Liver (tissue), 9 donors: ENCODE results near the gene CRYBG1. TPM values are rescaled to one million over a fixed set of nuclear protein-coding genes. Genes with fewer than 3 reads are reported as not detected.

ENCODE experiments used
- DNase-seq: peaks from one replicate; pipeline ENCODE4 v3.0.0-alpha.2; 2017; ENCODE audit warnings: low spot score
- H3K27ac ChIP-seq, 2 donors: one replicate each; pipeline ENCODE4 v1.7.0; 2013; ENCODE audit warnings: inconsistent platforms in 2 of 2, low read length in 2 of 2, control low read depth in 1 of 2, low read depth in 1 of 2, mild to moderate bottlenecking in 1 of 2
- H3K27me3 ChIP-seq, 4 donors: one replicate each; pipeline versions ENCODE4 v1.6.1 to v1.7.0; 2013; ENCODE audit warnings: low read length in 3 of 4, inconsistent platforms in 1 of 4, mild to moderate bottlenecking in 1 of 4, moderate library complexity in 1 of 4; ENCODE audit not compliant: control insufficient read depth in 4 of 4, insufficient read depth in 4 of 4
- H3K36me3 ChIP-seq, 4 donors: one replicate each; pipeline versions ENCODE4 v1.6.1 to v1.7.0; 2013; ENCODE audit warnings: low read length in 3 of 4, mild to moderate bottlenecking in 3 of 4, low read depth in 1 of 4, moderate library complexity in 1 of 4; ENCODE audit not compliant: control insufficient read depth in 4 of 4, insufficient read depth in 3 of 4
- H3K4me1 ChIP-seq, 4 donors: one replicate each; pipeline versions ENCODE4 v1.6.1 to v1.7.0; 2013; ENCODE audit warnings: low read length in 3 of 4, mild to moderate bottlenecking in 3 of 4, moderate library complexity in 1 of 4; ENCODE audit not compliant: control insufficient read depth in 4 of 4, insufficient read depth in 4 of 4
- H3K4me3 ChIP-seq, 3 donors: one replicate each; pipeline versions ENCODE4 v1.6.1 to v1.7.0; 2013; ENCODE audit warnings: low read length in 3 of 3, control low read depth in 1 of 3, low read depth in 1 of 3, mild to moderate bottlenecking in 1 of 3
- H3K9ac ChIP-seq, 2 donors: one replicate each; pipeline ENCODE4 v1.7.0; 2013; ENCODE audit warnings: low read length in 2 of 2, mild to moderate bottlenecking in 2 of 2, moderate library complexity in 2 of 2, control low read depth in 1 of 2, low read depth in 1 of 2
- H3K9me3 ChIP-seq, 4 donors: one replicate each; pipeline versions ENCODE4 v1.6.1 to v1.7.0; 2013; ENCODE audit warnings: low read length in 3 of 4; ENCODE audit not compliant: control insufficient read depth in 4 of 4
- ATF3 ChIP-seq: IDR thresholded peaks from 2 replicates; pipeline ENCODE4 v1.6.1; 2016; ENCODE audit warnings: antibody characterized with exemption
- EGR1 ChIP-seq, 2 donors: IDR thresholded peaks; 2 replicates each; pipeline ENCODE4 v1.6.1; 2016 to 2018; ENCODE audit warnings: antibody characterized with exemption in 2 of 2, low read depth in 2 of 2
- FOXA1 ChIP-seq: IDR thresholded peaks from 2 replicates; pipeline ENCODE4 v1.6.1; 2016; ENCODE audit warnings: antibody characterized with exemption
- FOXA2 ChIP-seq: IDR thresholded peaks from 2 replicates; pipeline ENCODE4 v1.6.1; 2016; ENCODE audit warnings: antibody characterized with exemption
- HNF4A ChIP-seq, 2 donors: conservative IDR thresholded peaks; 2 replicates each; pipeline ENCODE4 v1.6.1; 2016; ENCODE audit warnings: antibody characterized with exemption in 2 of 2, mild to moderate bottlenecking in 2 of 2
- HNF4G ChIP-seq: IDR thresholded peaks from 2 replicates; pipeline ENCODE4 v1.6.1; 2016; ENCODE audit warnings: antibody characterized with exemption
- JUND ChIP-seq, 2 donors: IDR thresholded peaks; 2 replicates each; pipeline ENCODE4 v1.6.1; 2016; ENCODE audit warnings: antibody characterized with exemption in 2 of 2
- MAX ChIP-seq: IDR thresholded peaks from 2 replicates; pipeline ENCODE4 v1.6.1; 2016; ENCODE audit warnings: antibody characterized with exemption
- NR2F2 ChIP-seq: IDR thresholded peaks from 2 replicates; pipeline ENCODE4 v1.6.1; 2016; ENCODE audit warnings: antibody characterized with exemption
- RAD21 ChIP-seq, 2 donors: IDR thresholded peaks; 2 replicates each; pipeline ENCODE4 v1.6.1; 2016; ENCODE audit warnings: antibody characterized with exemption in 2 of 2, mild to moderate bottlenecking in 2 of 2
- SP1 ChIP-seq: IDR thresholded peaks from 2 replicates; pipeline ENCODE4 v1.6.1; 2018; ENCODE audit warnings: antibody characterized with exemption, mild to moderate bottlenecking
- TAF1 ChIP-seq: conservative IDR thresholded peaks from 2 replicates; pipeline ENCODE4 v1.6.1; 2016; ENCODE audit warnings: antibody characterized with exemption, mild to moderate bottlenecking
- YY1 ChIP-seq: IDR thresholded peaks from 2 replicates; pipeline ENCODE4 v1.6.1; 2016; ENCODE audit warnings: antibody characterized with exemption, mild to moderate bottlenecking
- ZBTB33 ChIP-seq: IDR thresholded peaks from 2 replicates; pipeline ENCODE4 v1.6.1; 2016; ENCODE audit warnings: antibody characterized with exemption
- WGBS: extraction: QIAGEN DNeasy Blood & Tissue Kit; methylation state at CpG from one replicate; pipeline ENCODE4 v1.1.7; 2013; 5-methylcytosine and 5-hydroxymethylcytosine counted together
- polyA plus RNA-seq, 2 donors: library from polyadenylated mRNA; stranded (reverse) in 1 of 2; unstranded in 1 of 2; fragments of 200-250 nt in 1 of 2; fragments of >200 nt in 1 of 2; fragmentation: Nextera tagmentation in 1 of 2; extraction: Ambion mirVana in 1 of 2; gene quantifications; one replicate each; pipeline versions ENCODE4 v1.2.1 to v1.2.3, GENCODE V29; 2013 to 2015
- total RNA-seq, 2 donors: library from RNA; depleted of rRNA; stranded (reverse); fragments of >200 nt; gene quantifications; one replicate each; pipeline ENCODE4 v1.2.3, GENCODE V29; 2014
- TF ChIP-seq, protein P1 (sequence below): fragments of 150-350 bp; IDR thresholded peaks from 2 replicates; pipeline ENCODE4 v1.5.1; 2017; ENCODE audit warnings: improper control_type of control experiment, low read depth, low read length; ENCODE audit not compliant: missing input control
- donor health status: healthy.
- donor health status: healthy.
- donor health status: healthy.
- donor health status: healthy.
- donor health status: healthy.

CRYBG1 gene
- total and polyA plus RNA-seq, 4 donors = 2.3 to 8.7 (median 4.0) TPM

DNA sequence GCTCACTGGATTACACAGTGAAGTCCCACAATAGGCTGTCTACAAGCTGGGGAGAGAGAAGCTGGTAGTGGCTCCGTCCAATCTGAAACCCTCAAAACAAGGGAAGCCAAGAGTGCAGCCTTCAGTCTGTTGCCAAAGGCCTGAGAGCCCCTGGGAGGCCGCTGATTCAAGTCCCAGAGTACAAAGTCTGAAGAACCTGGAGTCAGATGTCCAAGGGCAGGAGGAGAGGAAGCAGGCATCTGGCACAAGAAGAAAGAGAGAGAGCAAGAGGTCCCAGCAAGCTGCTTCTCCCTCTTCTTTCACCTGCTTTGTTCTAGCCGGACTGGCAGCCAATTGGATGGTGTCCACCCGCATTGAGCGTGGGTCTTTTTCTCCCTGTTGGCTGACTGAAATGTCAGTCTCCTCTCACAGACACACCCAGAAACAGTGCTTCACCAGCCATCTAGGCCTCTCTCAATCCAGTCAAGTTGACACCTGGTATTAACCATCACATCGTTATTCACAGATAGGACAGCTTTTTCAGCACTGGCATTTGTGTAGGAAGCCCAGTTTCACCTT, 51.2 kb downstream of the CRYBG1 start:
- Histone ChIP-seq H3K36me3 (no peaks in the 10 kb centered on the region), H3K4me3 (no peak overlapping the region), H3K27me3 (no peaks in the 10 kb centered on the region), H3K27ac (no peak overlapping the region), H3K9ac (no peak overlapping the region), H3K4me1 (no peaks in the 10 kb centered on the region), H3K9me3 (no peaks in the 10 kb centered on the region)
- WGBS = 76% methylated on average over 6 of the region's 6 CpGs
- TF ChIP-seq ZBTB33 (no peak), HNF4G (no peak), EGR1 (IDR thresholded peaks at IDR 0.05; ENCODE audit: low read depth in 2 of 2) (no peak), FOXA1 (no peak), FOXA2 (no peak), ATF3 (no peak), NR2F2 (no peak), JUND (IDR thresholded peaks at IDR 0.05) (no peak), TAF1 (no peak), SP1 (no peak), RAD21 (IDR thresholded peaks at IDR 0.05) (no peak), YY1 (no peak), MAX (no peak)
- TF ChIP-seq, protein P1, sequence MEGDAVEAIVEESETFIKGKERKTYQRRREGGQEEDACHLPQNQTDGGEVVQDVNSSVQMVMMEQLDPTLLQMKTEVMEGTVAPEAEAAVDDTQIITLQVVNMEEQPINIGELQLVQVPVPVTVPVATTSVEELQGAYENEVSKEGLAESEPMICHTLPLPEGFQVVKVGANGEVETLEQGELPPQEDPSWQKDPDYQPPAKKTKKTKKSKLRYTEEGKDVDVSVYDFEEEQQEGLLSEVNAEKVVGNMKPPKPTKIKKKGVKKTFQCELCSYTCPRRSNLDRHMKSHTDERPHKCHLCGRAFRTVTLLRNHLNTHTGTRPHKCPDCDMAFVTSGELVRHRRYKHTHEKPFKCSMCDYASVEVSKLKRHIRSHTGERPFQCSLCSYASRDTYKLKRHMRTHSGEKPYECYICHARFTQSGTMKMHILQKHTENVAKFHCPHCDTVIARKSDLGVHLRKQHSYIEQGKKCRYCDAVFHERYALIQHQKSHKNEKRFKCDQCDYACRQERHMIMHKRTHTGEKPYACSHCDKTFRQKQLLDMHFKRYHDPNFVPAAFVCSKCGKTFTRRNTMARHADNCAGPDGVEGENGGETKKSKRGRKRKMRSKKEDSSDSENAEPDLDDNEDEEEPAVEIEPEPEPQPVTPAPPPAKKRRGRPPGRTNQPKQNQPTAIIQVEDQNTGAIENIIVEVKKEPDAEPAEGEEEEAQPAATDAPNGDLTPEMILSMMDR = no peak
- DNase-seq = no peak

DNA sequence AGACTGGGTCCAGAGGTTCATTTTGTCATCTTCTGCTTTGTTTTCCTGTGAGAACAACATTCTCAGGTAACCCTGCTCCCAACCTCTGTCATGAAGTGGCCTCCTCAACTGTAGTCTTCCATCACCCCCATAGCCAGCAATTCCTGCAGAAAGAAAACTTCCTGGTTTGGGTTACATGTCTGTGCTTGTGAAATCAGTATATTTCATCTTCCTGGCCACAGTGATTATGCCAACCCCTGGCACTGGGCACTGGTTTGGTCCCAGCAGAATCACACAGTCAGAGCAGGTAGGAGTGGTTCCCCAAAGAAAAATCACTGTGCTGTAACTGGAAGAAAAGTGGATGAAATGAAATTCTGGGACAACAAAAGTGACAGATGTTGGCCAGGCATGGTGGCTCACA, 52.5 kb downstream of the CRYBG1 start:
- no peaks in the 10 kb centered on the region for H3K36me3 ChIP-seq
- DNase-seq = no peak
- TF ChIP-seq, protein P1 = no peak
- no peak for TF ChIP-seq SP1
- no peak for TF ChIP-seq FOXA2
- no peak for TF ChIP-seq JUND (IDR thresholded peaks at IDR 0.05)
- TF ChIP-seq HNF4A (conservative IDR thresholded peaks at IDR 0.05) = no peak
- no peak for TF ChIP-seq YY1
- no peak for TF ChIP-seq TAF1
- TF ChIP-seq NR2F2 = no peak

More for the DNA sequence above, 52.5 kb downstream of the CRYBG1 start:
- H3K9ac ChIP-seq = no peak overlapping the region
- no peak overlapping the region for H3K4me3 ChIP-seq
- no peaks in the 10 kb centered on the region for H3K27me3 ChIP-seq
- H3K27ac ChIP-seq = no peak overlapping the region
- no peaks in the 10 kb centered on the region for H3K4me1 ChIP-seq
- H3K9me3 ChIP-seq = no peaks in the 10 kb centered on the region
